Skeletal muscle satellite cell (primary cell): ENCODE measurements around the gene PPARD.

Experiments
- H3K27me3 ChIP-seq: 2 replicates; pipeline ENCODE4 v1.7.0; 2013; ENCODE audit warnings: low read length; ENCODE audit not compliant: control insufficient read depth, insufficient read depth
- H3K36me3 ChIP-seq: 2 replicates; pipeline ENCODE4 v1.7.0; 2013; ENCODE audit warnings: mild to moderate bottlenecking, control low read depth, low read length; ENCODE audit not compliant: insufficient read depth
- H3K4me1 ChIP-seq: 2 replicates; pipeline ENCODE4 v1.7.0; 2013; ENCODE audit warnings: low read length; ENCODE audit not compliant: control insufficient read depth, insufficient read depth
- H3K4me2 ChIP-seq: 2 replicates; pipeline ENCODE4 v1.7.0; 2013; ENCODE audit warnings: mild to moderate bottlenecking, low read length
- H3K4me3 ChIP-seq: 2 replicates; pipeline ENCODE4 v1.7.0; 2013; ENCODE audit warnings: low read length
- H3K9ac ChIP-seq: 2 replicates; pipeline ENCODE4 v1.7.0; 2013; ENCODE audit warnings: mild to moderate bottlenecking, low read depth, low read length, moderate library complexity
- H3K9me3 ChIP-seq: replicated peaks from 2 replicates; pipeline ENCODE4 v1.7.0; 2013; ENCODE audit warnings: mild to moderate bottlenecking, control low read depth, low read length

Gene PPARD

DNA sequence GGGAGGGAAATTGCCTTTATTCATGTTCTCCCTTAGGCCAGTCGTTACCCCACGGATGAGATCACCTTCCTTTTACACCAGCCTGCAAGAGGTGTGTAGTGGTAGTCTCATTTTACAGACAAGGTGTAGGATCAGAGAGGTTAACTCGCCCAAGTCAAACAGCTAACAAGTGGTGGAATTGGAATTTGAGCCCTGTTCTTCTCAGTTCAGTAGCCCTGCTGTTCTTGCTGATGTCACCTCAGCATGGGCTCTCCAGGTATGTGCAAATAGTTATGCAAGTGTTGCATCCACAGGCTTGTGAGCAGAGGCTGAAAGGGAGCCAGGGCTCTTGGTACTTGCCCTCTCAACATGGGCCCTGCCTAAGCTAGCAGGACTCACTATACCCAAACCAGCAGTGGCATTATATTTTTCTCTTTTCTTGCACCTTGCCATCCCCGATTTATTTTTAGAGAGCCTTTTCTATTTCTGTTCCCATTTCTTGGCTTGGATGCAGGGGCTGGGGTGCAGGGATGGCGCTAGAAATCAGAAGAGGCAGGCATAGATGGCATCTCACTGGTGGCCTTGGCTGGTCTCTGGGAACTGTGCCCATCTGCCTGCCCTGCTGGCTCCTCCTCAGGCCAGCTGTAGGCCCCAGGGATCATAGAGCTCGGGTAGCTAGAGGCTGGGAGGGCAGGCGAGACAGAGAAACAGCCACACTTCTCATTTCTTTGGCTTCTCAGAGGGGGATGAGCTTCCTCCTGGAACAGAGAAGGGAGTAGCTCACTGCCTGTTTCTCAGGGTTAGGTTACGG is 18.2 kb downstream of the PPARD start:
- Histone ChIP-seq H3K27me3 (no peaks in the 10 kb centered on the region), H3K4me1 (peaks cover 14% of the 10 kb centered on the region), H3K4me2 (no peak overlapping the region), H3K4me3 (no peak overlapping the region), H3K36me3 (peaks cover 38% of the 10 kb centered on the region), H3K9me3 (no peaks in the 10 kb centered on the region), H3K9ac (no peak overlapping the region)

DNA sequence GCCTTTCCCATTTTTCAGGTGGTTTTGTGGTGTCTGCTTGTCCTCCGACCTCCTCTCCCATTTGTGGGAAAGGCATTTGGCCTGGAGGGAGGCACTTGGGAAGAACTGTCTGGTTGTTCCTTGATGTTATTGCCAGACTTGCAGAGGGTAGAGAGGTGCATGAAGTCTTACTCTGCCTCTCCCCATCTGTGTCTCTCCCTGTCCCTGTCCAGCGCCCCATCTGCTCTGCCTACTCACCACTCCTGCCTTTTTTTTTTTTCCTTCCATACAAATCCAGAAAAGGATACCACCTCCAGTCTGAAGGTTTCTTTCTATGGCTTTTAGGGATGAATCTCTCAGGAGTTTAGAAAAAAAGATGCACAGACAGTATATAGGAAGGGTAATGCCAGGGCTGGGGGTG is 19.8 kb downstream of the PPARD start:
- H3K36me3 ChIP-seq: peaks cover 29% of the 10 kb centered on the region
- no peak overlapping the region for H3K4me3 ChIP-seq
- H3K4me2 ChIP-seq: no peak overlapping the region
- H3K4me1 ChIP-seq: peaks cover 14% of the 10 kb centered on the region
- H3K9me3 ChIP-seq: no peaks in the 10 kb centered on the region
- no peaks in the 10 kb centered on the region for H3K27me3 ChIP-seq
- H3K9ac ChIP-seq: no peak overlapping the region

GRCh38 chr6:35363293-35363750 is 21.0 kb downstream of the PPARD start:
- peaks cover 23% of the 10 kb centered on the region for H3K4me1 ChIP-seq
- peaks cover 24% of the 10 kb centered on the region for H3K36me3 ChIP-seq
- H3K4me2 ChIP-seq: no peak overlapping the region
- no peak overlapping the region for H3K9ac ChIP-seq
- H3K4me3 ChIP-seq: no peak overlapping the region
- H3K27me3 ChIP-seq: no peaks in the 10 kb centered on the region
- no peaks in the 10 kb centered on the region for H3K9me3 ChIP-seq

DNA sequence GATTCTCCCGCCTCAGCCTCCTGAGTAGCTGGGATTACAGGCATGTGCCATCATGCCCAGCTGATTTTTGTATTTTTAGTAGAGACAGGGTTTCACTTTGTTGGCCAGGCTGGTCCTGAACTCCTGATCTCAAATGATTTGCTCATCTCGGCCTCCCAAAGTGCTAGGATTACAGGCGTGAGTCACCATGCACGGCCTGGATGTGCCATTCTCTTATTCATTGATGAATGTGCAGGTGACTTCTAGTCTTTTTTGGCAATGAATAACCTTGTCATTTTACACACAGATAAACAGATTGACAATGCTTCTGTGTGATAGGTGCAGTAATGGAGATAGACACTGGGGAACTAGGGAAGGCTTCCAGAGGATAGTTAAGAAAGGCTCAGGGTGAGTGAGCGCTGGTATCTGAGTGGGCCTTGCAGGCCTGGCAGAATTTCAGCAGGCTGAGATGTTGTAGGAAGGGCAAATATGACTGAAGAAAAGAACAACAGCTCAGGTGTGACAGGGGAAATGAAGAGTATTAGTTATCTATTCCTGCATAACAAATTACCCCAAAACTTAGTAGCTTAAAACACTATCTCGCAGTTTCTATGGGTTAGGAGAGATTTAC is 23.3 kb downstream of the PPARD start:
- H3K27me3 ChIP-seq: no peaks in the 10 kb centered on the region
- H3K36me3 ChIP-seq: peaks cover 16% of the 10 kb centered on the region
- H3K4me2 ChIP-seq: no peak overlapping the region
- no peak overlapping the region for H3K9ac ChIP-seq
- peaks cover 34% of the 10 kb centered on the region for H3K4me1 ChIP-seq
- no peak overlapping the region for H3K4me3 ChIP-seq
- H3K9me3 ChIP-seq: no peaks in the 10 kb centered on the region

DNA sequence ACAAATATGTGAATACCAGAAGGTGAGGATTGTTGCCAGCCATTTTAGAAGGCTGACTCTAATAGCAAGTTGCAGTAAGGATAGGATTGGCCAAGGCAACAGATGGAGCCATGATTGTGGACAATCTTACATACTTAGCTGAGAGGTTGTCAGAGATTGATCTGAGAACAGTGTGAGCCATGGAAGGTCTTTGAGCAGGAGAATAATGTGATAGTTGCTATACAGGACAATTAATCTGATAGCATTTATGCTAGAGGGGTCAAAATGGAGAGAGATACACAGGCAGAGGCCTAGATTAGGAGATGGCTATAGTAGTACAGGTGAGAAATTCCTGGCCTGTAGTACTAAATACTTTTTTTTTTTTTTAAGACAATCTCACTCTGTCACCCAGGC is 23.8 kb downstream of the PPARD start:
- Histone ChIP-seq H3K4me1 (peaks cover 37% of the 10 kb centered on the region), H3K27me3 (no peaks in the 10 kb centered on the region)

DNA sequence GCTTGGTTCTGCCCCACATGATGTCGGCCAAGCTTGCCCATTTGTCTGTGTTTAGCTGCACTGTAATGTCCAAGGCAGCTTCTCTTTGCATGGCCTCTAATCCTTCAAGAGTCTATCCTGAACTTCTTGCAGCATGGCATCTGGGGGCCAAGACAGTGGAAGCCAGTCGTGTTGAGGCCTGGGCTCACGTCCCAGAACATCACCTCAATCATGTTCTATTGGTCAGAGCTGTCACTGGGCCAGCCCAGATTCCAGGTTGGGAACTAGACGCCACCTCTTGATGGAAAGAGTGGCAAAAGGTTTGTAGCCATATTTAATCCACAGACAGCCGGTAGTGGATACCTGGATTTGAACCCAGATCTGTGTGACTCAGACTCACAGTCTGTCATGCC is 25.3 kb downstream of the PPARD start:
- Histone ChIP-seq H3K4me2 (no peak overlapping the region), H3K9me3 (no peaks in the 10 kb centered on the region), H3K4me1 (peaks cover 41% of the 10 kb centered on the region), H3K27me3 (no peaks in the 10 kb centered on the region), H3K4me3 (no peak overlapping the region), H3K9ac (no peak overlapping the region), H3K36me3 (peaks cover 10% of the 10 kb centered on the region)

More for the DNA sequence above, 23.8 kb downstream of the PPARD start:
- Histone ChIP-seq H3K4me3 (no peak overlapping the region), H3K36me3 (peaks cover 13% of the 10 kb centered on the region), H3K4me2 (no peak overlapping the region), H3K9me3 (no peaks in the 10 kb centered on the region), H3K9ac (no peak overlapping the region)

DNA sequence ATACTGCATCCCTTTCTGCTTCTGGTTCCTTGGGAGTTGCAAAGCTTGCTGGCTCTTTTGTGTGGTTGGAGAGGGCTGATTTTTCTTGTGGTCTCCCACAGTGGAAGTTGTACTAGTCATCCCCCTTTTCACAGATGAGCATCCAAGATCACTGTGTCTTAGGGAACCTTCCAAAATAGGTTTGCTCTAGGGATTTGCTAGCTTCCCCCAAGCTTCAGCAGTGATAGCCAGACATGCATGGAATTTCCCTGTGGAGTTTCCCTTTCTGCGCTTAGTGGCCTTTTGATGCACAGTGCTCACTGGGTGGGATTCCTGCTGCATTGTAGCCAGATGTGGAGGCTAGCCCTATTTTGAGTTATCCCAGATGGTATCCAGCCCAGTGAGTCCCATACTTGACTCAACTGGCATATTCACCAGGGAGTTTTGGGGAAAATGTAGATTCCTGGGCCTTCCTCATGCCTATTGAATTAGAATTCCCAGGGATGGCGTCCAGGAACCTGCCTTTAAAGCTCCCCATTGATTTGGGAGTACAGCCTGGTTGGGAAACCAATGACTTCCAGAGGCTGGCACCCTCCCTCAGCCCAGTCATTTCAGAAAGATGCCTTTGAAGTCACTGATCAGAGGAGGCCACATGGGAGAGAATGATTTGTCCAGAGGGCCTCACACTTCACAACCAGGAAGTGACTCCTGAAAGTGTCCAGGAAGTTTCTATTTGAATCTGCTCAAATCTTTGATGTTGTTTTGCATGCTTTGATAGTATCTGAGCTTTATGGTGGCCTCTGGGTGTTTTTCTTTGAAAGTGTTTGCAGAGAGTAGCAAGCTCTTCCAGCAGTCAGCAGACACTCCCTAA is 25.9 kb downstream of the PPARD start:
- Histone ChIP-seq H3K4me1 (peaks cover 41% of the 10 kb centered on the region), H3K9me3 (no peaks in the 10 kb centered on the region), H3K4me2 (peak overlapping the region; percentile 20), H3K9ac (peak overlapping the region; percentile 19), H3K36me3 (peaks cover 10% of the 10 kb centered on the region), H3K4me3 (no peak overlapping the region), H3K27me3 (no peaks in the 10 kb centered on the region)

- peaks cover 41% of the 10 kb centered on the region for H3K4me1 ChIP-seq
- peak overlapping the region; percentile 79 for H3K9ac ChIP-seq
- peak overlapping the region; percentile 43 for H3K4me3 ChIP-seq
- no peaks in the 10 kb centered on the region for H3K9me3 ChIP-seq
- peak overlapping the region; percentile 69 for H3K4me2 ChIP-seq
- no peaks in the 10 kb centered on the region for H3K27me3 ChIP-seq
- H3K36me3 ChIP-seq: peaks cover 10% of the 10 kb centered on the region
These were observed 27.9 kb downstream of the PPARD start for GRCh38 chr6:35370124-35370741.

DNA sequence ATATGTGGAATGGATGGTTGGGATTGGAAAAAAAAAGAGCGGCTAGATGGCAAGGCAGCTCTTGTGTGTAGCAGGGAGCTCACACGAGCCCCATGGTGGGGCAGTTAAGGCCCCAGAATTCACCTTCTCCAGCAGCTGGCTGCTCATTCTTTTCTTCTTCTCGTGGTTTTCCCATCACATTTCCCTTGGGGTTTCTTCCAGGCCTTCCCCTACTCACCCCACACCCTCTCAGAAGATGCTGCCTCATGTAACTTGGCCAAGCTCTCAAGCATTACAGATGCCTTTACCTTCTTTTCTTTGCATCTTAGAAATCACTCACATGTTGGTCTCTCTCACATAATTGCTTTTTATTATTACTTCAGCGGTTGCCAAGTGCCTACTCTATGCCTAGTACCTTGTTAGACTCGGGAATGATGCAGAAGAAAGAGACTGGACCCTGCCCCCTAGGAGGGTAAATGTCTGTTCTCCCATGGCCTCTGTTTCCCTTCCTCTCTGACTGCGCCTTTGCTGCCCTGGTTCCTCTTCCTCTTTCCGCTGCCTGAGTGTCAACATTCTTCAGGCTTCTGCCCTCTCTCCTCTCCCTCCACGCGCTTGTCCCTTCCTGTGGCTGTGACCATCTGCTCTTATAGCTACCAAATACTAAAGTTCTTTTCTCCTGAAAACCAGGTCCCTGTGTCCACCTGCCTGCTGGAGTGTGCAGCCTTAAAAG is 28.6 kb downstream of the PPARD start:
- Histone ChIP-seq H3K36me3 (peaks cover 10% of the 10 kb centered on the region), H3K4me1 (peaks cover 41% of the 10 kb centered on the region), H3K4me2 (peak overlapping the region; percentile 55), H3K9ac (peak overlapping the region; percentile 76), H3K9me3 (no peaks in the 10 kb centered on the region), H3K4me3 (peak overlapping the region; percentile 20), H3K27me3 (no peaks in the 10 kb centered on the region)

DNA sequence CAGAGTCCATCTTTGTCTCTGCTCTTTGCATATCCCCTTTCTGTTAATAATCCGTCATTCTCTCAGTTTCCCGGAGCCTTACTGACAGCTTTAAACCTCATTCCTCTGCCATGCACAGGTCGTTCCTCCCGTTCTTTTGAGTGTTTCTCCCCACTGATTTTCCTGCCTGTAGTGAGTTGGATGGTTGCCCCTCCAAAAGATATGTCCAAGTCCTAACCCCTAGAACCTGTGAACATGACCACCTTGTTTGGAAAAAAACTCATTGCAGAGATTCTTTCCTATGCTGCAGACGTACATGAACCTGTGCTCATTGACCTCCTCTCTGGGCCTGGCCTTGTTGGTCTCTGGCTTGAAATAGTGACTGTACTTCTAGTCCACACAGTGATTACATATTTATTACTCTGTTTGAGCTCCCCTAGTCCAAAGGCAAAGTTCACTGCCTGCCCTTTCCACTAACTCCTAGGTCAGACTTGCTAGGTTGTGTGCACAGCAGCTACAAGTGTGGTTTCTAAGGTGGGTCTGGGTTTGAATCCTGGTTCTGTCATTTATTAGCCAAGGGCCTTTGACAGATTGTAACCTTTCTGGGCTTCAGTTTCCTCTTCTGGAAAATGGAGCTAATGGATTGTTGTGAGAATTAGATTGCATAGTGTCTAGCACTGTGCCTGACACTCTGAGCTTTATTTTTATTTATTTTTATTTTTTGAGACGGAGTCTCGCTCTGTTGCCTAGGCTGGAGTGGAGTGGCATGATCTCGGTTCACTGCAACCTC is 29.3 kb downstream of the PPARD start:
- Histone ChIP-seq H3K4me2 (peak overlapping the region; percentile 55), H3K27me3 (no peaks in the 10 kb centered on the region), H3K9ac (peak overlapping the region; percentile 76), H3K36me3 (peaks cover 10% of the 10 kb centered on the region), H3K4me1 (peaks cover 41% of the 10 kb centered on the region), H3K4me3 (no peak overlapping the region), H3K9me3 (no peaks in the 10 kb centered on the region)
